ENCODE measurements around the gene SEPHS1.
A peak's percentile ranks its signal among the peaks of the same experiment; 100 is the strongest.

The SEPHS1 gene

DNA sequence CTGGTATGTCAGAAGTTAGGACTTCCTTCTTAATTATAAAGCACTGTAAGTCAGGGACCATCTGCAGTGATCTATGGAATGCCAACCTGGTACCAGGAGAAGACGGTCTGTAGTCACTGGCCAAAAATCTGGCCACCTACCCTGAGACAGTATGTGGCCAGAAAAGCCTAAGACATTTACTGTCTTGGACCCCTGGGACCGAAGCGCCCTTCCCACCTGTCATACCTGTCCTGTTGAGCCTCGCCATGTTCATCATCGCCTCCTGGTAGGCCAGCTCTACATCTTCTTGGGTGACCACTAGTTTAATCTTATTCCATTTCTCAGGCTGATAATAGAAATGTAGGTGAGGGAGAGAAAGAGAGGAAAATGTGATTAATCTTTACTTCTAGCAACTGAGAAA is 20.0 kb downstream of the SEPHS1 start:
- no peak for DNase-seq (ENCODE audit: low read depth)

DNA sequence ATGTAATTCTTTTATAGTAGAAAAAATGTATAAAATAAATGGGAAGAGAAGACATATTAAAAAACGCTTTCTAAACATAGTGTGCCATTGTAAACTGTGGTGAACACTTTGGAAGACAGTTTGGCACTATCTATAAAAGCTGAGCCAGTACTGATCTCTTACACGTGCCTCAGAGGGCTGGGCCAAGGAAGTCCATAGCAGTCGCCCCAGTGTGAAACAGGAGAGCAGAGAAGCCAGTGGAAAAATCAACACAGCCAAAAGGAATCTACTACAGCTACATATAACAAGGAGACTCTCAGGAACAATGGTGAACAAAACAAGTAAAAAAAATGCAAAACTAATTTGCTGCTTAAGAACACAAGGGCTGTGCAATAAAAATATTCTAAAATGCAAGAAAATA is 20.6 kb downstream of the SEPHS1 start:
- no peak for DNase-seq (ENCODE audit: low read depth)

GRCh38 chr10:13322615-13323148 is 25.4 kb downstream of the SEPHS1 start:
- no peak for DNase-seq (ENCODE audit: low read depth)

- no peak for DNase-seq (ENCODE audit: low read depth)
These were observed 26.5 kb downstream of the SEPHS1 start for GRCh38 chr10:13321576-13321975.

DNA sequence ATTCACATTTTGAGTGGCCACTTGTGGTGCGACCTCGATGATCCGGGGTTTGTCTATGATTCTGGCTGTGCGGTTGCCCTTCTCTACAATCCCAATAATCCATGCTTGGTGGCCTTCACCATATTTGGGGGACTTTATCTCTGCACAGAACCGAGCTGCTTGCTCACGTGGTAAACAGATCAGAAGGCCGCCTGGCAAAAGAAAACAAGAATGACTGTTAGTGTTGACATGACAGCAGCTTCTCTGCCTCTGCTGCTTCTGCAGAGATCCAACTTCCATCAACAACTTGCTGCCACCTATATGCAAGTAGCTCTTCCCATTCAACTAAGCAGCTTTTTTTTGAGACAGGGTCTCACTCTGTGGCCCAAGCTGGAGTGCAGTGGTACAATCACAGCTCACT is 28.9 kb downstream of the SEPHS1 start:
- DNase-seq (ENCODE audit: low read depth) = no peak

DNA sequence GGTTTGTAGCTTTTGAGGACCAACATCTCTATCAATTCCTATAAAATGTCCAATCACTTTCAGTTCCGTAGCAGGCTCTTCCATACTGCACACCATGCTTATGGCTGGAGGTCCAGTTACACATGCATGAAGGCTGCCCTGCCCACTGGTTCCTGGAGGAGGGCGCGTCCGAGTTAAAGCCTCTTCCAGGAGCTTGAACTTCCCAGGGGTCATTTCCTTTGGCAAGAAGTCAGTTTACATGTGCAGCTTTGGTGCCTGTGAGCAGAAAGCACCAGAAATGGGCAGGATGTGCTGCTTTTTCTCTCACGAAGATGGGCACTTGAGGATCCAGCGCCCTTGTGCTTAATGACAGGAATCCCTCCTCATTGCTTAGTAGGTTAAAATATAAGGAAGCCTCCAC is 30.6 kb downstream of the SEPHS1 start:
- no peak for DNase-seq (ENCODE audit: low read depth)

GRCh38 chr10:13316635-13317311 is 31.3 kb downstream of the SEPHS1 start:
- no peak for DNase-seq (ENCODE audit: low read depth)

DNA sequence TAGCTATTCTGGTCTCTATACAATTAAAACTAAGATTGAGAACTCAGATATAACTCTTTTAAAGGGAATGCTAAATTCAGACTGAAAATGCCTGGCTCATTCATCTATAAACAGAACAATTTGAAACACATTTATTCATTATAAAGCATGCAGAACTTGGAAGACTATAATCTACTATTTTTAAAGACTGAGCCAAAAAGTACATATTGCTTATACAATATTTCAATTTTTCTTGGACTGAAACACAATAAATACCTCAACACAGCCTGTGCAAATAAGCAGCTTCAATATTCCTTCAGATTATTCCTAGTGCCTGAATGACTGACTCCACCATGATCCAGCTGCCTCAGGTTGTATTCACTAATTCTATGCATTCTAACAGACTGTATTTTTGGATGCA is 32.7 kb downstream of the SEPHS1 start:
- no peak for DNase-seq (ENCODE audit: low read depth)

DNA sequence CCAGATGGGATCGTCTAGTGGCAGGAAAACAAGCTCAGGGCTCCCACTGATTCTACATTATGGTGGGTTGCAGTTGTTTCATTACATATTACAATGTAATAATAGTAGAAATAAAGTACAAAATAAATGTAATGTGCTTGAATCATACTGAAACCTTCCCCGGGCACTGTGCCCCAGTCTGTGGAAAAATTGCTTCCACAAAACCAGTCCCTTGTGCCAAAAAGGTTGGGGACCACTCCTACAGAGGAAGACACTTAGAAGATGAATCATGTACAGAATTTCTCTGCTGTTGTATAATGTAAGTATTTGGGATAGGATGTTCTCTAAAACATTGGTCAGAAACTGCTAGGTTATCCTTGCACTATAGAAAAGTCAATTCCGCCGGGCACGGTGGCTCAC is 36.9 kb downstream of the SEPHS1 start:
- DNase-seq (ENCODE audit: low read depth) = no peak

GRCh38 chr10:13310518-13311176 is 37.4 kb downstream of the SEPHS1 start:
- no peak for DNase-seq (ENCODE audit: low read depth)

GRCh38 chr10:13309792-13310191 is 38.3 kb downstream of the SEPHS1 start:
- DNase-seq (ENCODE audit: low read depth) = no peak

GRCh38 chr10:13308096-13308495 is 40.0 kb downstream of the SEPHS1 start:
- no peak for DNase-seq (ENCODE audit: low read depth)

DNA sequence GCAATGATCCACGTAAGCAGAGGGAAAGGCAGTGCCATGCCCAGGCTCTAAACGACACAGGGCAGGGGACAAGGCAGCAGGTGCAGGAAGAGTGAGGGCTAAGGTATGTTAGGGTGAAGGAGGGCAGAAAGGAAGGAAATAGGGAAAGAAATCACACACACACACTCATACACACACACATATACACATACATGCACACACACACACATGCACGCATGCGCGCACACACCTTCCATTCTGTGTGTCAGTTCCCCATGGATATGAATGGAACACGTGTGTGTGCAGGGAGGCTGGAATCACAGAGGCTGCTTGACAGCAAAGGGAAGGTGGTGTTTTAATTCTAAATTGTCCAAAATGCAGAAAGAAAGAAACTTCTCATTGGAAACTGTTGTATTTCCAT is 42.0 kb downstream of the SEPHS1 start:
- no peak for DNase-seq (ENCODE audit: low read depth)

DNA sequence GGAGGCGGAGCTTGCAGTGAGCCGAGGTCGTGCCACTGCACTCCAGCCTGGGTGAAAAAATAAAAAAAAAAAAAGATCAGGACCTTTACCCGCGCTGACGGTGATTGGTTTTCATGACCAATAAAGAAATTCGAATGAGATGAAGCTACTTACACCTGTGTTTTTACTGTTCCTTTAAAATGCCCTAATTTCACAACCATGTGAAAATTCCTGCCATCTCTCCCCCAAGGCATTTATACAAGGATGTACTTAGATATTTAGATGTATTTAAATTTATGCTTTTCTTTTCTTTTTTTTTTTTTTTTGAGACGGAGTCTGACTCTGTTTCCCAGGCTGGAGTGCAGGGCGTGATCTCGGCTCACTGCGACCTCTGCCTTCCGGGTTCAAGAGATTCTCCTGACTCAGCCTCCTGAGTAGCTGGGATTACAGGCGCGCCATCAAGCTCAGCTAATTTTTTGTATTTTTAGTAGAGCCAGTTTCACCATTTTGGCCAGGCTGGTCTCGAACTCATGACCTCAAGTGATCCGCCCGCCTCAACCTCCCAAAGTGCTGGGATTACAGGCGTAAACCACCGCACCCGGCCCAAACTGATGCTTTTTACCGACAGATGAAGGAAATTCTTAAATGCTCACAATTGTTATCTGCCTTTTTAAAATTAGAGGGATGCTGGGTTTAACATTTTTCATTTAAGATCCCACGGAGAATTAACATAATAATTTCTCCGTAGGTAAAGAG is 45.1 kb downstream of the SEPHS1 start:
- DNase-seq (ENCODE audit: low read depth) = no peak

GRCh38 chr10:13299437-13300287 is 48.4 kb downstream of the SEPHS1 start, which contains the start of gene PHYH:
Gene PHYH, minus strand, starts transcription at chr10:13300064. Its CDS starts 22 bp downstream, at chr10:13300042.
- DNase-seq (ENCODE audit: low read depth) = peak; percentile 89

DNA sequence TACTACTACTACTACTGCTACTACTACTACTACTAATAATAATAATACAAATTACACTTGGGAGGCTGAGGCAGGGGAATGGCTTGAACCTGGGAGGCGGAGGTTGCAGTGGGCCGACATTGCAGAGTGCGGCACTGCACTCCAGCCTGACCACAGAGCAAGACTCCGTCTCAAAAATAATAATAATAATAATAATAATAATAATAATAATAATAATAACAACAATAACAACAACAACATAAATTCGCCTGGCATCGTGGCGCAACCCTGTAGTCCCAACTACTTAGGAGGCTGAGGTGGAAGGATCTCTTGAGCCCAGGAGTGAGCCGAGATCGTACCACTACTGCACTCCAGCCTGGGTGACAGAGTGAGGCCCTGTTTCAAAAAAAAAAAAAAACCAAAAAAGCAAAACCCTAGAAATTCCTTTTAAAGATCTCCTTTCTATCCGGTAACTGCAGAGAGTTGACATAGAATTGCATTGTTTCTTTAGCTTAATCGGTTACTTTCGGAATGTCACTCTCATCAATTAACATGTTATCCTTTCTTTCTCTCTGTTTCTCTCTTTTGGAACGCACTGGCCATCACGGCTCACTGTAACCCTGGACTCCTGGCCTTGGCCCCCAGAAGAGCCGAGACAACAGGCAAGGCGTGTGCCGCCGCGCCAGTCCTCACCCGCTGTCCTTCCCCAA is 49.2 kb downstream of the SEPHS1 start:
- DNase-seq (ENCODE audit: low read depth) = no peak

- DNase-seq (ENCODE audit: low read depth) = no peak
These were observed 51.6 kb downstream of the SEPHS1 start for GRCh38 chr10:13296476-13296875.

DNA sequence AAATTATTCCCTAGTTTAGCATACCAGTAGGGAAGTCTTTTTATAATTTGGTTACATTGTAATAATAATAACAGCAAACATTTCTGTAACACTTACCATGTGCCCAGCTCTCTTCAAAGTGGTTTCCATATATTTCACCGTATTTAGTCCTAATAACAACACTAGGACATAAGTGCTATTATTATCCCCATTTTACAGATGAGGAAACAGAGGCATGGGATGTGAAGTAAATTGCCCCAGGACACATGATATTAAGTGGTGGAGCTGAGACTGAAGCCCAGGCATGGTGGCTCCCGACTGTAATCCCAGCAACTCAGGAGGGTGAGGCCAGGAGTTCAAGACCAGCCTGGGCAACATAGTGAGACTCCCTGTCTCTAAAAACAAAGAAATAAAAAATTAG is 53.3 kb downstream of the SEPHS1 start:
- no peak for DNase-seq (ENCODE audit: low read depth)

DNA sequence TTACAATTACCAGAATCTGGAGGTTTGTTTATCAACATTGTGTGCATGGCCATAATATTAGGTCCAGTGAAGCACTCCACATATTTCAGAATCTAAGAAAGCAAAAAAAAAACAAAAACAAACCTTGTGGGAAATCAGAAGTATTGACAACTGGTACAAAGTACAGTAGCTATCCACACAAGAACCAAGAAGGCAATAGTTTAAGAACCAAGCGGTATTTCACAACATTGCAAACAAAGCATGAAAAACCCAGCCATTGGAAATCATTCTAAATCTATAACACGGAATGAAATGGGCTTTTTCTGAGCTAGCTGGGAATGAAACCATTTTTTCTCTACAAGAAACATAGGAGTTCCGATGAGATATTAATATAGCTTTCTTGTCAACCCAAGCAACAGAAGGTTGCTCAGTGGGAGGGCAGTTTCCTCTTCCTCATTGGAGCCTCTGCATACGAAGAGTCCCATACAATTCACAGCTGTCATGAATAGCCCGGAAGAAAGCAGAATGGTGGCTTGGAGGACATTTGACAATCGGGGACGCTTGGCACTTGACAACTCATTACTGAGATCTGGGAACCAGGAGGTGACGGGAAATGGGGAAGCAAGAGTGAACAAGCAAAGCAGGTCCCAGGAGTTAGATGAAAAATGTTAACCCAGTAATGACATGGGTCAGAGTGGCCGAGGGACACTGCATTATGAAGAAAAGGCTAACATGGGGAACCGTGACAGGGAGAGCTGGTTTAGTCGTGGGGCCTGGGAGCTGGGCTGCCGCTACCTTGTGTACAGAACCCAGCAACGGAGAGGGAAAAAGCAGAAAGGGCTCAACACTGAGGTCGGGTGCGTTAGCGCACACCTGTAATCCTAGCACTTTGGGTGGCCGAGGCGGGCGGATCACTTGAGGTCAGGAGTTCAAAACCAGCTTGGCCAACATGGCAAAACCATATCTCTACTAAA is 56.0 kb downstream of the SEPHS1 start:
- DNase-seq (ENCODE audit: low read depth) = no peak

GRCh38 chr10:13291061-13291460 is 57.0 kb downstream of the SEPHS1 start:
- no peak for DNase-seq (ENCODE audit: low read depth)
